ENCODE data around the gene SDC4. TPM values are rescaled to one million over a fixed set of nuclear protein-coding genes. Genes with fewer than 3 reads are reported as not detected.

SDC4 gene
- total RNA-seq, 1 donor from 2014 or later: 7.4 TPM

GRCh38 chr20:45329497-45330319, 18.5 kb downstream of the SDC4 start:
- no peaks in the 10 kb centered on the region for H3K36me3 Mint-ChIP-seq (ENCODE audit: low read depth, unreplicated experiment)

GRCh38 chr20:45328451-45328850, 19.8 kb downstream of the SDC4 start:
- H3K9me3 Mint-ChIP-seq (ENCODE audit: unreplicated experiment): no peaks in the 10 kb centered on the region
- peaks cover 5% of the 10 kb centered on the region for H3K4me1 Mint-ChIP-seq (ENCODE audit: unreplicated experiment)
- H3K27ac Mint-ChIP-seq (ENCODE audit: unreplicated experiment): no peak overlapping the region
- no peak for TF ChIP-seq CTCF (IDR thresholded peaks at IDR 0.05; ENCODE audit: unreplicated experiment)
- peaks cover 3% of the 10 kb centered on the region for H3K27me3 Mint-ChIP-seq (ENCODE audit: unreplicated experiment)
- H3K36me3 Mint-ChIP-seq (ENCODE audit: low read depth, unreplicated experiment): no peaks in the 10 kb centered on the region
- no peak overlapping the region for H3K4me3 Mint-ChIP-seq (ENCODE audit: unreplicated experiment)
- no peak for DNase-seq (ENCODE audit: low spot score)

More at GRCh38 chr20:45329497-45330319, 18.5 kb downstream of the SDC4 start:
- Mint-ChIP-seq H3K27me3 (ENCODE audit: unreplicated experiment) (peaks cover 3% of the 10 kb centered on the region), H3K27ac (ENCODE audit: unreplicated experiment) (no peak overlapping the region), H3K9me3 (ENCODE audit: unreplicated experiment) (no peaks in the 10 kb centered on the region), H3K4me1 (ENCODE audit: unreplicated experiment) (peaks cover 5% of the 10 kb centered on the region), H3K4me3 (ENCODE audit: unreplicated experiment) (no peak overlapping the region)
- DNase-seq (ENCODE audit: low spot score): no peak
- no peak for TF ChIP-seq CTCF (IDR thresholded peaks at IDR 0.05; ENCODE audit: unreplicated experiment)

- Mint-ChIP-seq H3K27ac (ENCODE audit: unreplicated experiment) (no peak overlapping the region), H3K9me3 (ENCODE audit: unreplicated experiment) (no peaks in the 10 kb centered on the region), H3K36me3 (ENCODE audit: low read depth, unreplicated experiment) (no peaks in the 10 kb centered on the region), H3K4me1 (ENCODE audit: unreplicated experiment) (peaks cover 5% of the 10 kb centered on the region), H3K4me3 (ENCODE audit: unreplicated experiment) (no peak overlapping the region), H3K27me3 (ENCODE audit: unreplicated experiment) (peaks cover 3% of the 10 kb centered on the region)
- no peak for TF ChIP-seq CTCF (IDR thresholded peaks at IDR 0.05; ENCODE audit: unreplicated experiment)
- no peak for DNase-seq (ENCODE audit: low spot score)
Observed at GRCh38 chr20:45325371-45325770, 22.9 kb downstream of the SDC4 start.

GRCh38 chr20:45323731-45324130, 24.5 kb downstream of the SDC4 start:
- no peak for TF ChIP-seq CTCF (IDR thresholded peaks at IDR 0.05; ENCODE audit: unreplicated experiment)
- H3K4me1 Mint-ChIP-seq (ENCODE audit: unreplicated experiment): peaks cover 5% of the 10 kb centered on the region
- H3K27ac Mint-ChIP-seq (ENCODE audit: unreplicated experiment): no peak overlapping the region
- no peak overlapping the region for H3K4me3 Mint-ChIP-seq (ENCODE audit: unreplicated experiment)
- H3K9me3 Mint-ChIP-seq (ENCODE audit: unreplicated experiment): no peaks in the 10 kb centered on the region
- H3K36me3 Mint-ChIP-seq (ENCODE audit: low read depth, unreplicated experiment): no peaks in the 10 kb centered on the region
- peaks cover 3% of the 10 kb centered on the region for H3K27me3 Mint-ChIP-seq (ENCODE audit: unreplicated experiment)
- DNase-seq (ENCODE audit: low spot score): no peak

GRCh38 chr20:45322952-45323383, 25.3 kb downstream of the SDC4 start:
- Mint-ChIP-seq H3K27ac (ENCODE audit: unreplicated experiment) (no peak overlapping the region), H3K9me3 (ENCODE audit: unreplicated experiment) (no peaks in the 10 kb centered on the region), H3K36me3 (ENCODE audit: low read depth, unreplicated experiment) (no peaks in the 10 kb centered on the region), H3K4me3 (ENCODE audit: unreplicated experiment) (no peak overlapping the region), H3K27me3 (ENCODE audit: unreplicated experiment) (peaks cover 3% of the 10 kb centered on the region), H3K4me1 (ENCODE audit: unreplicated experiment) (peaks cover 5% of the 10 kb centered on the region)
- DNase-seq (ENCODE audit: low spot score): no peak
- no peak for TF ChIP-seq CTCF (IDR thresholded peaks at IDR 0.05; ENCODE audit: unreplicated experiment)

Data from endothelial cell (in vitro differentiated cells).